Liver (tissue), 9 donors: Measurements from ENCODE around the gene EDN3. TPM values are rescaled to one million over a fixed set of nuclear protein-coding genes. Genes with fewer than 3 reads are reported as not detected.

Experiments used
- DNase-seq: peaks from one replicate; pipeline ENCODE4 v3.0.0-alpha.2; 2017; ENCODE audit warnings: low spot score
- H3K27ac ChIP-seq, 2 donors: one replicate each; pipeline ENCODE4 v1.7.0; 2013; ENCODE audit warnings: inconsistent platforms in 2 of 2, low read length in 2 of 2, control low read depth in 1 of 2, low read depth in 1 of 2, mild to moderate bottlenecking in 1 of 2
- H3K27me3 ChIP-seq, 4 donors: one replicate each; pipeline versions ENCODE4 v1.6.1 to v1.7.0; 2013; ENCODE audit warnings: low read length in 3 of 4, inconsistent platforms in 1 of 4, mild to moderate bottlenecking in 1 of 4, moderate library complexity in 1 of 4; ENCODE audit not compliant: control insufficient read depth in 4 of 4, insufficient read depth in 4 of 4
- H3K36me3 ChIP-seq, 4 donors: one replicate each; pipeline versions ENCODE4 v1.6.1 to v1.7.0; 2013; ENCODE audit warnings: low read length in 3 of 4, mild to moderate bottlenecking in 3 of 4, low read depth in 1 of 4, moderate library complexity in 1 of 4; ENCODE audit not compliant: control insufficient read depth in 4 of 4, insufficient read depth in 3 of 4
- H3K4me1 ChIP-seq, 4 donors: one replicate each; pipeline versions ENCODE4 v1.6.1 to v1.7.0; 2013; ENCODE audit warnings: low read length in 3 of 4, mild to moderate bottlenecking in 3 of 4, moderate library complexity in 1 of 4; ENCODE audit not compliant: control insufficient read depth in 4 of 4, insufficient read depth in 4 of 4
- H3K4me3 ChIP-seq, 3 donors: one replicate each; pipeline versions ENCODE4 v1.6.1 to v1.7.0; 2013; ENCODE audit warnings: low read length in 3 of 3, control low read depth in 1 of 3, low read depth in 1 of 3, mild to moderate bottlenecking in 1 of 3
- H3K9ac ChIP-seq, 2 donors: one replicate each; pipeline ENCODE4 v1.7.0; 2013; ENCODE audit warnings: low read length in 2 of 2, mild to moderate bottlenecking in 2 of 2, moderate library complexity in 2 of 2, control low read depth in 1 of 2, low read depth in 1 of 2
- H3K9me3 ChIP-seq, 4 donors: one replicate each; pipeline versions ENCODE4 v1.6.1 to v1.7.0; 2013; ENCODE audit warnings: low read length in 3 of 4; ENCODE audit not compliant: control insufficient read depth in 4 of 4
- ATF3 ChIP-seq: IDR thresholded peaks from 2 replicates; pipeline ENCODE4 v1.6.1; 2016; ENCODE audit warnings: antibody characterized with exemption
- CTCF ChIP-seq: fragments of 150-350 bp; IDR thresholded peaks from 2 replicates; pipeline ENCODE4 v1.5.1; 2017; ENCODE audit warnings: improper control_type of control experiment, low read depth, low read length; ENCODE audit not compliant: missing input control
- EGR1 ChIP-seq, 2 donors: IDR thresholded peaks; 2 replicates each; pipeline ENCODE4 v1.6.1; 2016 to 2018; ENCODE audit warnings: antibody characterized with exemption in 2 of 2, low read depth in 2 of 2
- FOXA1 ChIP-seq: IDR thresholded peaks from 2 replicates; pipeline ENCODE4 v1.6.1; 2016; ENCODE audit warnings: antibody characterized with exemption
- GABPA ChIP-seq, 2 donors: IDR thresholded peaks in 1 of 2; conservative IDR thresholded peaks in 1 of 2; 2 replicates each; pipeline ENCODE4 v1.6.1; 2016; ENCODE audit warnings: antibody characterized with exemption in 2 of 2, mild to moderate bottlenecking in 1 of 2, moderate library complexity in 1 of 2
- HNF4A ChIP-seq, 2 donors: conservative IDR thresholded peaks; 2 replicates each; pipeline ENCODE4 v1.6.1; 2016; ENCODE audit warnings: antibody characterized with exemption in 2 of 2, mild to moderate bottlenecking in 2 of 2
- HNF4G ChIP-seq: IDR thresholded peaks from 2 replicates; pipeline ENCODE4 v1.6.1; 2016; ENCODE audit warnings: antibody characterized with exemption
- JUND ChIP-seq, 2 donors: IDR thresholded peaks; 2 replicates each; pipeline ENCODE4 v1.6.1; 2016; ENCODE audit warnings: antibody characterized with exemption in 2 of 2
- MAX ChIP-seq: IDR thresholded peaks from 2 replicates; pipeline ENCODE4 v1.6.1; 2016; ENCODE audit warnings: antibody characterized with exemption
- NR2F2 ChIP-seq: IDR thresholded peaks from 2 replicates; pipeline ENCODE4 v1.6.1; 2016; ENCODE audit warnings: antibody characterized with exemption
- RAD21 ChIP-seq, 2 donors: IDR thresholded peaks; 2 replicates each; pipeline ENCODE4 v1.6.1; 2016; ENCODE audit warnings: antibody characterized with exemption in 2 of 2, mild to moderate bottlenecking in 2 of 2
- REST ChIP-seq: IDR thresholded peaks from 2 replicates; pipeline ENCODE4 v1.6.1; 2016; ENCODE audit warnings: antibody characterized with exemption, mild to moderate bottlenecking
- RXRA ChIP-seq, 2 donors: IDR thresholded peaks; 2 replicates each; pipeline ENCODE4 v1.6.1; 2017 to 2018; ENCODE audit warnings: antibody characterized with exemption in 2 of 2, mild to moderate bottlenecking in 1 of 2
- SP1 ChIP-seq: IDR thresholded peaks from 2 replicates; pipeline ENCODE4 v1.6.1; 2018; ENCODE audit warnings: antibody characterized with exemption, mild to moderate bottlenecking
- TAF1 ChIP-seq: conservative IDR thresholded peaks from 2 replicates; pipeline ENCODE4 v1.6.1; 2016; ENCODE audit warnings: antibody characterized with exemption, mild to moderate bottlenecking
- YY1 ChIP-seq: IDR thresholded peaks from 2 replicates; pipeline ENCODE4 v1.6.1; 2016; ENCODE audit warnings: antibody characterized with exemption, mild to moderate bottlenecking
- ZBTB33 ChIP-seq: IDR thresholded peaks from 2 replicates; pipeline ENCODE4 v1.6.1; 2016; ENCODE audit warnings: antibody characterized with exemption
- WGBS: extraction: QIAGEN DNeasy Blood & Tissue Kit; methylation state at CpG from one replicate; pipeline ENCODE4 v1.1.7; 2013; 5-methylcytosine and 5-hydroxymethylcytosine counted together
- polyA plus RNA-seq, 2 donors: library from polyadenylated mRNA; stranded (reverse) in 1 of 2; unstranded in 1 of 2; fragments of 200-250 nt in 1 of 2; fragments of >200 nt in 1 of 2; fragmentation: Nextera tagmentation in 1 of 2; extraction: Ambion mirVana in 1 of 2; gene quantifications; one replicate each; pipeline versions ENCODE4 v1.2.1 to v1.2.3, GENCODE V29; 2013 to 2015
- total RNA-seq, 2 donors: library from RNA; depleted of rRNA; stranded (reverse); fragments of >200 nt; gene quantifications; one replicate each; pipeline ENCODE4 v1.2.3, GENCODE V29; 2014
- donor health status: healthy.
- donor health status: healthy.
- donor health status: healthy.
- donor health status: healthy.
- donor health status: healthy.

The EDN3 gene
- total and polyA plus RNA-seq, 4 donors, result 0.09 TPM; not detected in 3

GRCh38 chr20:59350330-59351156, 50.1 kb downstream of the EDN3 start:
- no peaks in the 10 kb centered on the region for H3K9me3 ChIP-seq
- H3K27ac ChIP-seq, result no peak overlapping the region
- H3K27me3 ChIP-seq, result no peaks in the 10 kb centered on the region
- no peaks in the 10 kb centered on the region for H3K4me1 ChIP-seq
- no peak overlapping the region for H3K4me3 ChIP-seq
- no peak for DNase-seq
- TF ChIP-seq NR2F2 (no peak), TAF1 (no peak), CTCF (no peak), ZBTB33 (no peak), RAD21 (IDR thresholded peaks at IDR 0.05) (no peak), RXRA (IDR thresholded peaks at IDR 0.05) (no peak)
- H3K36me3 ChIP-seq, result no peaks in the 10 kb centered on the region
- 65% methylated on average over 10 of the region's 10 CpGs for WGBS
- H3K9ac ChIP-seq, result no peak overlapping the region

- Histone ChIP-seq H3K4me3 (no peak overlapping the region), H3K4me1 (no peaks in the 10 kb centered on the region), H3K9me3 (no peaks in the 10 kb centered on the region), H3K9ac (no peak overlapping the region), H3K27me3 (no peaks in the 10 kb centered on the region), H3K27ac (no peak overlapping the region), H3K36me3 (no peaks in the 10 kb centered on the region)
- 86% methylated on average over 10 of the region's 10 CpGs for WGBS
- DNase-seq, result no peak
- TF ChIP-seq RAD21 (IDR thresholded peaks at IDR 0.05) (no peak), MAX (no peak), RXRA (IDR thresholded peaks at IDR 0.05) (no peak), JUND (IDR thresholded peaks at IDR 0.05) (no peak), YY1 (no peak), SP1 (no peak), FOXA1 (no peak), GABPA (IDR thresholded peaks at IDR 0.05 in 1 of 2, conservative IDR thresholded peaks at IDR 0.05 in 1 of 2) (no peak), CTCF (no peak), REST (no peak), ZBTB33 (no peak), EGR1 (IDR thresholded peaks at IDR 0.05; ENCODE audit: low read depth in 2 of 2) (no peak), HNF4G (no peak), ATF3 (no peak), HNF4A (conservative IDR thresholded peaks at IDR 0.05) (no peak)
Measured at GRCh38 chr20:59351157-59352040, 51.0 kb downstream of the EDN3 start.
